HEK293T (cell line): ENCODE results near the gene CHD6.

Experiments
- ARNT ChIP-seq: fragments of 450-650 bp; IDR thresholded peaks from 2 replicates; pipeline ENCODE4 v1.6.1; 2017; ENCODE audit warnings: mild to moderate bottlenecking
- BHLHE40 ChIP-seq: fragments of 450-650 bp; IDR thresholded peaks from 2 replicates; pipeline ENCODE4 v1.6.1; 2016; ENCODE audit warnings: mild to moderate bottlenecking, moderate library complexity, borderline replicate concordance
- FOXA1 ChIP-seq: fragments of 450-650 bp; IDR thresholded peaks from 2 replicates; pipeline ENCODE4 v1.6.1; 2016; ENCODE audit warnings: mild to moderate bottlenecking
- FOXK2 ChIP-seq: fragments of 450-650 bp; IDR thresholded peaks from 2 replicates; pipeline ENCODE4 v1.6.1; 2016; ENCODE audit warnings: mild to moderate bottlenecking
- FOXM1 ChIP-seq: fragments of 450-650 bp; IDR thresholded peaks from 2 replicates; pipeline ENCODE4 v1.6.1; 2017; ENCODE audit warnings: mild to moderate bottlenecking, borderline replicate concordance
- HDGF ChIP-seq: fragments of 450-650 bp; IDR thresholded peaks from 2 replicates; pipeline ENCODE4 v1.6.1; 2017; ENCODE audit warnings: antibody characterized with exemption, borderline replicate concordance
- L3MBTL2 ChIP-seq: fragments of 450-650 bp; conservative IDR thresholded peaks from 2 replicates; pipeline ENCODE4 v1.6.1; 2016; ENCODE audit warnings: mild to moderate bottlenecking
- LEF1 ChIP-seq: fragments of 450-650 bp; IDR thresholded peaks from 2 replicates; pipeline ENCODE4 v1.6.1; 2017; ENCODE audit warnings: mild to moderate bottlenecking, borderline replicate concordance
- NFRKB ChIP-seq: fragments of 450-650 bp; IDR thresholded peaks from 2 replicates; pipeline ENCODE4 v1.6.1; 2016; ENCODE audit warnings: mild to moderate bottlenecking, moderate library complexity
- PKNOX1 ChIP-seq: fragments of 450-650 bp; IDR thresholded peaks from 2 replicates; pipeline ENCODE4 v1.6.1; 2016
- SP1 ChIP-seq: fragments of 450-650 bp; IDR thresholded peaks from 2 replicates; pipeline ENCODE4 v1.6.1; 2017
- SUZ12 ChIP-seq: fragments of 450-650 bp; IDR thresholded peaks from 2 replicates; pipeline ENCODE4 v1.6.1; 2016; ENCODE audit warnings: mild to moderate bottlenecking
- TARDBP ChIP-seq: fragments of 450-650 bp; IDR thresholded peaks from 2 replicates; pipeline ENCODE4 v1.6.1; 2016
- ZNF384 ChIP-seq: fragments of 450-650 bp; IDR thresholded peaks from 2 replicates; pipeline ENCODE4 v1.6.1; 2016

- TF ChIP-seq SUZ12 (no peak), BHLHE40 (no peak), HDGF (no peak), LEF1 (no peak), FOXK2 (no peak), ARNT (no peak), FOXA1 (no peak), SP1 (no peak), TARDBP (no peak), L3MBTL2 (no peak), NFRKB (no peak), FOXM1 (no peak), PKNOX1 (no peak), ZNF384 (no peak)
These were observed 2.5 kb downstream of the CHD6 start for GRCh38 chr20:41615676-41616075.
